HCT116 (cell line): ENCODE results near the gene FCER1G.

Experiments used
- CEBPB ChIP-seq: IDR thresholded peaks from 2 replicates; pipeline ENCODE4 v1.6.1; 2012; ENCODE audit warnings: low read depth
- CTCF ChIP-seq, 3 experiments: fragments of 200-600 bp in 1 of 3; sonication (generic) in 1 of 3; IDR thresholded peaks in 2 of 3; conservative IDR thresholded peaks in 1 of 3; 2 replicates each; pipeline ENCODE4 v1.5.1; 2012 to 2017; ENCODE audit warnings: low read depth in 2 of 3, low read length in 2 of 3, antibody characterized with exemption in 1 of 3, borderline replicate concordance in 1 of 3, control low read depth in 1 of 3, mild to moderate bottlenecking in 1 of 3, mixed read lengths in 1 of 3, mixed run types in 1 of 3, moderate library complexity in 1 of 3; ENCODE audit not compliant: insufficient read depth in 1 of 3
- EZH2phosphoT487 ChIP-seq: fragments of 200-600 bp; IDR thresholded peaks from 2 replicates; pipeline ENCODE4 v1.6.1; 2018; ENCODE audit warnings: antibody characterized with exemption, borderline replicate concordance
- POLR2A ChIP-seq: IDR thresholded peaks from 2 replicates; pipeline ENCODE4 v1.7.0; 2011; ENCODE audit warnings: borderline replicate concordance; ENCODE audit not compliant: insufficient read depth, insufficient read length; ENCODE audit errors: extremely low read depth
- POLR2AphosphoS5 ChIP-seq: IDR thresholded peaks from 2 replicates; pipeline ENCODE4 v1.6.1; 2011; ENCODE audit warnings: mild to moderate bottlenecking, low read depth, low read length, moderate library complexity
- REST ChIP-seq: IDR thresholded peaks from 2 replicates; pipeline ENCODE4 v1.6.1; 2012; ENCODE audit warnings: low read depth
- TCF7L2 ChIP-seq: IDR thresholded peaks from 2 replicates; pipeline ENCODE4 v1.7.0; 2011; ENCODE audit warnings: borderline replicate concordance, inconsistent platforms; ENCODE audit not compliant: insufficient read depth, insufficient read length; ENCODE audit errors: extremely low read depth
- ZNF274 ChIP-seq: fragments of 200-500 bp; sonication (Bioruptor generic); IDR thresholded peaks from 2 replicates; pipeline ENCODE4 v1.6.1; 2014; ENCODE audit warnings: mild to moderate bottlenecking, low read depth, low read length, inconsistent platforms

- TF ChIP-seq REST (no peak), CTCF (IDR thresholded peaks at IDR 0.05 in 2 of 3, conservative IDR thresholded peaks at IDR 0.05 in 1 of 3; ENCODE audit: borderline replicate concordance in 1 of 3, insufficient read depth in 1 of 3, low read depth in 2 of 3, low read length in 2 of 3) (no peak), EZH2phosphoT487 (no peak), POLR2A (no peak), ZNF274 (no peak), CEBPB (no peak), POLR2AphosphoS5 (no peak), TCF7L2 (no peak)
These were observed 36.5 kb downstream of the FCER1G start for GRCh38 chr1:161251579-161251978.
